Dendritic cell treated with granulocyte-macrophage colony-stimulating factor and Interleukin-4, amounts not matched to agents 40 ng/mL and 50 ng/mL, for 4 days (primary cell): ENCODE results near the gene CDKL2.

ENCODE experiments used
- H3K27ac Mint-ChIP-seq: one replicate; pipeline ENCODE4 v1.8.0; 2022; ENCODE audit warnings: mild to moderate bottlenecking, mixed read lengths
- H3K27me3 Mint-ChIP-seq: one replicate; pipeline ENCODE4 v1.8.0; 2022; ENCODE audit warnings: mild to moderate bottlenecking, mixed read lengths
- H3K36me3 Mint-ChIP-seq: one replicate; pipeline ENCODE4 v1.8.0; 2022; ENCODE audit warnings: low read depth, mixed read lengths
- H3K4me1 Mint-ChIP-seq: one replicate; pipeline ENCODE4 v1.8.0; 2022; ENCODE audit warnings: low read depth, mixed read lengths
- H3K4me3 Mint-ChIP-seq: one replicate; pipeline ENCODE4 v1.8.0; 2022; ENCODE audit warnings: mild to moderate bottlenecking, moderate library complexity, mixed read lengths
- H3K9me3 Mint-ChIP-seq: one replicate; pipeline ENCODE4 v1.8.0; 2022; ENCODE audit warnings: mixed read lengths
- intact Hi-C: fragments of 100-400 bp; cut with micrococcal nuclease; formaldehyde crosslinking; loops from one replicate; pipeline ENCODE4 v1.15.0; 2022

CDKL2 gene

GRCh38 chr4:75530556-75531322 is 99.6 kb downstream of the CDKL2 start:
- peaks cover 59% of the 10 kb centered on the region for H3K36me3 Mint-ChIP-seq
- H3K27me3 Mint-ChIP-seq, result no peaks in the 10 kb centered on the region
- no peak overlapping the region for H3K27ac Mint-ChIP-seq
- H3K4me1 Mint-ChIP-seq, result no peaks in the 10 kb centered on the region
- H3K4me3 Mint-ChIP-seq, result no peak overlapping the region
- intact Hi-C loops, result no loop called here
- H3K9me3 Mint-ChIP-seq, result peaks cover 34% of the 10 kb centered on the region
